SH-SY5Y (cell line): Measurements from ENCODE around the gene FOXL1.

ENCODE experiments used
- GATA2 ChIP-seq: IDR thresholded peaks from 2 replicates; pipeline ENCODE4 v1.6.1; 2011; ENCODE audit warnings: mild to moderate bottlenecking, low read depth, low read length
- GATA3 ChIP-seq: IDR thresholded peaks from 2 replicates; pipeline ENCODE4 v1.6.1; 2011; ENCODE audit warnings: low read depth, mild to moderate bottlenecking, low read length, moderate library complexity

FOXL1 gene

DNA sequence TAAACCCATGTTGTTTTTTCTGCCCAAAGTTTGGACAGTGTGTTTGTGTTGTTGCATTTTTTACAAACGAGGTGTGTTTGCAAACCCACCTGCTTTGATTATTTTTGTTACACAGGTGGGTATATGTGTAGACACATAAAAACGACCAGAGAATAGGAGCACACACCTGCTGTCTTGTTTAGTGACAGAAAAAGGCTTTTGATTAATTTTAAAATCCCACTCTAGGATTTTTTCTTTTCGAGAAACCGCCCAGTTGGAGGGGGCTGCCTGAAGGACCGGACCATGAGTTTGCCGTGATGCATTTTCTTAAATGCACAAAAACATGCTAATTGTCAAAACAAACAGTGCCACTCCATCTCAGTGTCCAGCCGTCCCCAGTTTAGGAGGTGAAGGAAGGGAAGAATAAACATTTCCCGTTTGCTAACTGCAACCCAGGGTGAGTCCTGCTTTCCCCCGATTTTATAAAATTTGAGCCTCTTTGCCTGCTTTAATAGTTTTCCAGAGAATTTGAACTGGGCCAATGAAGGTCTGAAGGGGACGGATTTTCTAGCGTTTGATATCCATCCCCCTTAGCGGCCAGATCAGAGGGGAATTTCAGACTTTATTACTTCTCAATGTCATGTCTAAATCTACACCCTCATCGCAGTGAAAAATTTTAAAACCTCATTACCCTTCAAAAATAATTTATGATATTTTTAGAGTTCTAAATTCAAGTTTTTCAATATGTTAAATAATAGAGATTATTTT, 8.5 kb upstream of the FOXL1 start:
- no peak for TF ChIP-seq GATA3

- no peak for TF ChIP-seq GATA2
- no peak for TF ChIP-seq GATA3
These were observed 7.5 kb upstream of the FOXL1 start for GRCh38 chr16:86570558-86571529.

DNA sequence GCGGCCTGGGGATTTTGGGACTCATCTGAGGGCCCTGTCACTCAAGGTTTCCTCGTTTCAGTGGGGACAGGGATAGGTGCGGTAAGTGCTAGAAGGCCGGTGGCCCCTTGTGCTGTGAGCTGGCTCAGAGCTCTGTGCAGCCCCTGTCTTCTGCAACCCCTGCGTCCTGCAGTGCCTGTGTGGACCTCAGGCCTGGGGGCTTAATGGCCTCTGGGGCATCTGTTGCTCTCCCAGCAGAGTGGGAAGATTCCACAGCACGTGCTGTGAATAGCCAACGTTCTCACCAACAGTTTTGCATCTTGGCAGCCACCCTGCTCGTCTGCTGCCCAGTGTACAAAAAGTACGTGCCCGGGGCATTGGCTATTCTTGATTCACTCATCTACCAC, 6.8 kb upstream of the FOXL1 start:
- no peak for TF ChIP-seq GATA3
- TF ChIP-seq GATA2, result no peak

DNA sequence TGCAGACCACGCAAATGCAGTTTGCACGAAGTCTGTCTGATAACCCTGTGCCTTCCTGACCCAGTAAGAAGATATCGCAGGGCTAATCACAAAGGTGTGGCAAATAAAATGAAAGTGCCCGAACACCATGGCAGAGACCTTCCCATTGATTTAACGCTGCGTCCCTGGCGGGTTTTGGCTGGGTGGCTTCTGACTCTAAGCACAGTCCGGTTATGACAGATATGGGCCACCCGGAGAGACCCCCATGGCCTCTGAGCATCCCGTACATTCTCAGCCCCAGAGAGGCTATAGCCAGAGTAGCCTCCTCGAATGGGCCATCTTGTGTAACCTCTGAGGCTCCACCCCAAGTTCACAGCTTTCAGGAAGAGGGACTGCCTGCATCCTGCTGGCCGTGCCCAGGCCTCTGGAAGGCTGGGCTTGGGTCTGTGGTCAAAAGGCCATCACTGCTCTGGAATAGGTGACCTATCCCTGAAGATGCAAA, 6.3 kb upstream of the FOXL1 start:
- TF ChIP-seq GATA2, result no peak
- TF ChIP-seq GATA3, result no peak

DNA sequence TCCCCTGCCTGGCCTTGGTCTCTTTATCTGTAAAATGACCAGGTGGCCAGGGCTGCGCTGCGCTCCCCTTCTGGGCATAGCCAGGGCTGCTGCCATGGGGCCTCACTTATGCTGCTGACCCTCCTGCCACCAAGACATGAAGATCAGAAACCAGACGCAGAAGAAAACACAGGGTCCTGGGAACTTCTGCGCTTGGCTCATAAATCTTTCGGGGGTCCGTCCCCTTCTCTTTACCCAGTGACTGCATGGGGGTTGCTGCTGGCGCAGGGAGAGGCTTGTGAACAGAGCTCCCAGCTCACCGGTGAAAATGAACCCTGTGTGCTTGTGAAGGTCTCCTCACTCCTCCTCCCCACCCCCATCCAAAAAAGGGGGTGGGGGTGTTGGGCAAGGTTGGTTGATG, 5.7 kb upstream of the FOXL1 start:
- no peak for TF ChIP-seq GATA3
- TF ChIP-seq GATA2, result no peak

DNA sequence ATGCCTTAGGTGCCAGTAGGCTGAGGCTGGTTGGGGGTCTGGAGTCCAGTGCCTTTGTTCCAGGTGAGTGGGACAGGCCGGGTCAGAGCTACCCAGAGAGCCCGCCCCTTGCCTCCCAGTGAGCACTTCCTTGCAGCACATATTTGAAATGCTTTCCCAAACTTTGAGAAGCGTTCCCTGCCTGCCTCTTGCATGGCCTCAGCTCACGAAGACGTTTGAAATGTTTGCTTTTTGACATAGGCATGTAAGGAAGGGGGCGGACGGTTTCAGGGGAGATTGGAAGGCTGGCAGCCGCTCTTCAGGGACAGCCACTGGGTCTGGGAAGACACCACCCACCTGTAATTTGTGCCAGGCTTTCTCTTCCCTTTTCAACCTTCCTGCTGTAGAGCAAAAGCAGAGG, 5.1 kb upstream of the FOXL1 start:
- TF ChIP-seq GATA3 (no peak), GATA2 (no peak)

- TF ChIP-seq GATA3, result no peak
- no peak for TF ChIP-seq GATA2
These were observed 4.5 kb upstream of the FOXL1 start for GRCh38 chr16:86573646-86574508.

- no peak for TF ChIP-seq GATA2
- no peak for TF ChIP-seq GATA3
These were observed 3.7 kb upstream of the FOXL1 start for GRCh38 chr16:86574646-86575045.

DNA sequence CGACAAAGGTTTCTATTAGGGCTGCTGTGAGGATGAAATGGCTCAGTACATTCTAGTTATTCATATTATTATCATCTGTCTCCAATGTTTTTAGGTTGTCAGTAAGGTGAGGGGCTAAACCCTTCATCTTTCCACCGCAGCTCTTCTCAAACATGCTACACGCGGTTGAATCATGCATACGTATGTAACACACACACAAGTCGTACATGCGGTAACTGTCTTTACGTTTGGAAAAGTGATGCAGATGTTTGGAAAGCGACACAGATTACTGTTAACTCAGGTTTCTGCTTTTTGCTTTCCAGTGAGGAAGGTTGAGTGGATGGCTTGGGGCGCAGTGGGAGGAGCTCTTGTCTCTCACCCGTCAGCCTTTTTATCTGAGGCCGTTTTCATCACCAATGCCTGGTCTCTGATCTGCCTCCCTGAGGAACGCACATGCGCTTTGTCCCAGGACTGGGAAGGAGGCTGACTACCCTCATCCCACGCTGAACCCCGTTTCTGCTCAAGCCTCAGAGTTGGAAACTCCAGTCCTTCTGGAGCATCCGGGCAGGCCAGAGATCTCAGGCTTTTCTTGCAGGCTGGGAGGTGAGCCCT, 3.2 kb upstream of the FOXL1 start:
- no peak for TF ChIP-seq GATA3
- no peak for TF ChIP-seq GATA2

GRCh38 chr16:86575754-86576557, 2.4 kb upstream of the FOXL1 start:
- no peak for TF ChIP-seq GATA3
- TF ChIP-seq GATA2, result no peak

DNA sequence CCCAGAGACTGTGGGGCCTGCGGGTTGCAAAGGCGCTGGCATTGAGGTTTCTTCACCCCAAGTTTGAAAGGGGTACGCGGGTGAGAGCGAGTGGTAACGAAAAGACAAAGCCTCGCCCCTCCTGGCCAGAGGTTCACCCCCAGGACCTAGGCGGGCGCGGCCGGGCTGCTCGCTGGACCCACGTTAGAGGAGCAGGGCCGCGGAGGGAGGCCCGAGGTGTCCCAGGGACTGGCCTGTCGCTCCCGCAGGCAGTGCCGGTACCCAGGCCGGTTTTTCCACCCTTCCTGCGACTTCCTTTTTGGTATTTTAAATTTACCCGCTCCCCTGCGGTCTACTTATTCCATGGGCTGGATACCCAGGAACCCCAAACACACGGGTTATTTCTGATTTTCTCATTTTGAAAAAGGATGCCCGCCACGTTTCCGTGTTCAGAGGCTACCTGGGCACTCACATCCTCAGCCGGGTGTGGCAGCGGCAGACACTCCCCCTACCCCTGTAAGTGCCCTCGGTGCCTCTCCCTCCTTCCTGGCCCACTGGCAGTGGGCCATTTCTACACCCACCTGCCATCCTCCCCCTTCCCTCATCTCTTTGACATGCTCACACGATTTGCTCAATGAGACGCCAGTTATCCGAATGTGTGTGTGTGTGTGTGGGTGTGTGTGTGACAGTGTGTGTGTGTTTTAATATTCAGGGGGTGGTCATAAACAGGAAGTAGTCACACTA, 1.6 kb upstream of the FOXL1 start:
- TF ChIP-seq GATA2 (no peak), GATA3 (no peak)

- no peak for TF ChIP-seq GATA3
- TF ChIP-seq GATA2, result no peak
These were observed 906 bp upstream of the FOXL1 start for GRCh38 chr16:86577314-86577971.
